ENCODE measurements around the gene PDCD1. TPM values are rescaled to one million over a fixed set of nuclear protein-coding genes. Genes with fewer than 3 reads are reported as not detected.

Gene PDCD1
- total and polyA plus RNA-seq, 2 experiments from 2014 or later = 0.44 TPM; not detected in 1

GRCh38 chr2:241852981-241853631 is 5.6 kb downstream of the PDCD1 start:
- Histone ChIP-seq H3K27ac (no peak overlapping the region), H3K27me3 (no peaks in the 10 kb centered on the region), H3K9me3 (ENCODE audit: low read depth) (no peaks in the 10 kb centered on the region), H3K4me3 (no peak overlapping the region), H4K20me1 (ENCODE audit: insufficient read depth, poor library complexity, severe bottlenecking) (no peaks in the 10 kb centered on the region), H3K36me3 (replicated peaks; ENCODE audit: insufficient read depth, low read depth) (no peaks in the 10 kb centered on the region), H3K4me1 (ENCODE audit: insufficient read depth) (no peaks in the 10 kb centered on the region), H3K4me2 (no peak overlapping the region), H2AFZ (no peak overlapping the region), H3K79me2 (no peaks in the 10 kb centered on the region), H3K9me2 (replicated peaks; ENCODE audit: insufficient read depth) (no peaks in the 10 kb centered on the region)
- TF ChIP-seq EZH2 (IDR thresholded peaks at IDR 0.05; ENCODE audit: borderline replicate concordance) = no peak
- TF ChIP-seq EZH2phosphoT487 (IDR thresholded peaks at IDR 0.05; ENCODE audit: low read depth, severe bottlenecking, unreplicated experiment) = no peak
- no peak for TF ChIP-seq CTCF (IDR thresholded peaks at IDR 0.05; ENCODE audit: poor library complexity)
- WGBS (ENCODE audit: low lambda C conversion rate, missing lambda C conversion rate) = 93% methylated on average over 10 of the region's 10 CpGs
- DNase-seq (ENCODE audit: low spot score) = no peak

DNA sequence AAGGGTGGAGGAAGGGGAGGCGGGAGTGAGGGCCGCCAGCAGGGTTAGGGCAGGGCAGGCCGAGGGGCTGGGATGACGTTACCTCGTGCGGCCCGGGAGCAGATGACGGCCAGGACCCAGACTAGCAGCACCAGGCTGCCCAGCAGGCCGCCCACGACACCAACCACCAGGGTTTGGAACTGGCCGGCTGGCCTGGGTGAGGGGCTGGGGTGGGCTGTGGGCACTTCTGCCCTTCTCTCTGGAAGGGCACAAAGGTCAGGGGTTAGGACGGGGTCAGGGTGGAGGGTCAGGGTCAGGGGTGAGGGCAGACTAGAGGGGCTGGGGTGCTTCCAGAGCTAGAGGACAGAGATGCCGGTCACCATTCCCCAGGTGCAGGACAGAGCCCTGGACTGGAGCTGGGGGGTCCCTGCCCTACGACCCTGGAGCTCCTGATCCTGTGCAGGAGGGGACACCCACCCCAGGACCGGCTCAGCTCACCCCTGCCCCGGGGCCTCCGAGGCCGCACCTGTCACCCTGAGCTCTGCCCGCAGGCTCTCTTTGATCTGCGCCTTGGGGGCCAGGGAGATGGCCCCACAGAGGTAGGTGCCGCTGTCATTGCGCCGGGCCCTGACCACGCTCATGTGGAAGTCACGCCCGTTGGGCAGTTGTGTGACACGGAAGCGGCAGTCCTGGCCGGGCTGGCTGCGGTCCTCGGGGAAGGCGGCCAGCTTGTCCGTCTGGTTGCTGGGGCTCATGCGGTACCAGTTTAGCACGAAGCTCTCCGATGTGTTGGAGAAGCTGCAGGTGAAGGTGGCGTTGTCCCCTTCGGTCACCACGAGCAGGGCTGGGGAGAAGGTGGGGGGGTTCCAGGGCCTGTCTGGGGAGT is 6.3 kb downstream of the PDCD1 start:
- no peak overlapping the region for H3K4me3 ChIP-seq
- WGBS (ENCODE audit: low lambda C conversion rate, missing lambda C conversion rate) = 96% methylated on average over 34 of the region's 39 CpGs
- no peak overlapping the region for H3K4me2 ChIP-seq
- no peaks in the 10 kb centered on the region for H4K20me1 ChIP-seq (ENCODE audit: insufficient read depth, poor library complexity, severe bottlenecking)
- H3K9me2 ChIP-seq (replicated peaks; ENCODE audit: insufficient read depth) = no peaks in the 10 kb centered on the region
- no peaks in the 10 kb centered on the region for H3K79me2 ChIP-seq
- H2AFZ ChIP-seq = no peak overlapping the region
- no peaks in the 10 kb centered on the region for H3K27me3 ChIP-seq
- H3K36me3 ChIP-seq (replicated peaks; ENCODE audit: insufficient read depth, low read depth) = no peaks in the 10 kb centered on the region
- no peaks in the 10 kb centered on the region for H3K9me3 ChIP-seq (ENCODE audit: low read depth)
- no peak for DNase-seq (ENCODE audit: low spot score)
- H3K4me1 ChIP-seq (ENCODE audit: insufficient read depth) = no peaks in the 10 kb centered on the region
- TF ChIP-seq EZH2phosphoT487 (IDR thresholded peaks at IDR 0.05; ENCODE audit: low read depth, severe bottlenecking, unreplicated experiment) (no peak), EZH2 (IDR thresholded peaks at IDR 0.05; ENCODE audit: borderline replicate concordance) (no peak), CTCF (IDR thresholded peaks at IDR 0.05; ENCODE audit: poor library complexity) (no peak)
- no peak overlapping the region for H3K27ac ChIP-seq

GRCh38 chr2:241851325-241852115 is 7.2 kb downstream of the PDCD1 start:
- Histone ChIP-seq H3K9me2 (replicated peaks; ENCODE audit: insufficient read depth) (no peaks in the 10 kb centered on the region), H3K36me3 (replicated peaks; ENCODE audit: insufficient read depth, low read depth) (no peaks in the 10 kb centered on the region), H3K9me3 (ENCODE audit: low read depth) (no peaks in the 10 kb centered on the region), H3K4me2 (no peak overlapping the region), H2AFZ (no peak overlapping the region), H3K27ac (no peak overlapping the region), H3K4me1 (ENCODE audit: insufficient read depth) (no peaks in the 10 kb centered on the region), H3K79me2 (no peaks in the 10 kb centered on the region), H3K27me3 (no peaks in the 10 kb centered on the region), H4K20me1 (ENCODE audit: insufficient read depth, poor library complexity, severe bottlenecking) (no peaks in the 10 kb centered on the region), H3K4me3 (no peak overlapping the region)
- 96% methylated on average over 25 of the region's 26 CpGs for WGBS (ENCODE audit: low lambda C conversion rate, missing lambda C conversion rate)
- DNase-seq (ENCODE audit: low spot score) = no peak
- TF ChIP-seq EZH2phosphoT487 (IDR thresholded peaks at IDR 0.05; ENCODE audit: low read depth, severe bottlenecking, unreplicated experiment) (no peak), EZH2 (IDR thresholded peaks at IDR 0.05; ENCODE audit: borderline replicate concordance) (no peak), CTCF (IDR thresholded peaks at IDR 0.05; ENCODE audit: poor library complexity) (no peak)
